HG03460 (cell line): ENCODE results near the gene IER2.
"Not testable (repeated sequence)": the region's sequence is repeated elsewhere in the genome, so short reads cannot be mapped to it uniquely, and the experiment has no call there.

ENCODE experiments used
- ATAC-seq: cut with Tn5 transposase; IDR thresholded peaks from one replicate; pipeline ENCODE4 v1.9.1; 2021; ENCODE audit not compliant: unreplicated experiment

IER2 gene

GRCh38 chr19:13138171-13138915 lies 11.9 kb upstream of the IER2 start:
- ATAC-seq: no peak

GRCh38 chr19:13138916-13139198 lies 11.4 kb upstream of the IER2 start:
- no peak for ATAC-seq

GRCh38 chr19:13139633-13140311 lies 10.4 kb upstream of the IER2 start:
- no peak for ATAC-seq

GRCh38 chr19:13146763-13147563 lies 3.2 kb upstream of the IER2 start:
- ATAC-seq: no peak

- not testable (repeated sequence) for ATAC-seq
Measured at GRCh38 chr19:13149173-13149627, 1.0 kb upstream of the IER2 start.

- ATAC-seq: no peak
Measured at GRCh38 chr19:13149628-13150186, 504 bp upstream of the IER2 start.

GRCh38 chr19:13150931-13151604 lies 857 bp downstream of the IER2 start:
- no peak for ATAC-seq

GRCh38 chr19:13151605-13152355 lies 1.6 kb downstream of the IER2 start:
- ATAC-seq: peak; percentile 30

- no peak for ATAC-seq
Measured at GRCh38 chr19:13152356-13152973, 2.3 kb downstream of the IER2 start.

GRCh38 chr19:13152974-13153568 lies 2.9 kb downstream of the IER2 start:
- ATAC-seq: no peak

- no peak for ATAC-seq
Measured at GRCh38 chr19:13153569-13154240, 3.5 kb downstream of the IER2 start.

GRCh38 chr19:13154241-13154778 lies 4.1 kb downstream of the IER2 start:
- ATAC-seq: no peak

GRCh38 chr19:13154911-13155471 lies 4.8 kb downstream of the IER2 start:
- no peak for ATAC-seq

- no peak for ATAC-seq
Measured at GRCh38 chr19:13155472-13156359, 5.5 kb downstream of the IER2 start.

- ATAC-seq: no peak
Measured at GRCh38 chr19:13159713-13160112, 9.5 kb downstream of the IER2 start.

- no peak for ATAC-seq
Measured at GRCh38 chr19:13160557-13160956, 10.3 kb downstream of the IER2 start.
